ENCODE data around the gene CFAP69. TPM values are rescaled to one million over a fixed set of nuclear protein-coding genes. Genes with fewer than 3 reads are reported as not detected.

CFAP69 gene
- total RNA-seq, 1 experiment from 2014 or later, result 3.4 TPM

GRCh38 chr7:90346336-90347125 lies 101.6 kb downstream of the CFAP69 start, which contains the start of gene GTPBP10:
Gene GTPBP10 (plus strand): TSS chr7:90346716. CDS start chr7:90346742, 26 bp downstream.
- ChIA-PET CTCF (interaction anchor here (1.1 to 1.7 kb wide), 6 partner anchors 27 to 192 kb away, joined by 3 to 15 read pairs (median 4); partner anchors contain the start of genes CLDN12, STEAP1 and STEAP2), POLR2A (interaction anchor here (1.3 kb wide), 1 partner anchor 135 kb away, joined by 5 read pairs; the partner anchor contains the start of gene STEAP2)
- no peaks in the 10 kb centered on the region for H3K9me3 Mint-ChIP-seq
- DNase-seq (ENCODE audit: low spot score) (peak; percentile 90), ATAC-seq (peak; percentile 95)
- no peaks in the 10 kb centered on the region for H3K27me3 Mint-ChIP-seq (ENCODE audit: low read depth)
- H3K4me3 Mint-ChIP-seq, result peak within 1 kb of the TSS; percentile 91
- H3K4me1 Mint-ChIP-seq, result peaks cover 9% of the 10 kb centered on the region
- H3K36me3 Mint-ChIP-seq, result no peaks in the 10 kb centered on the region
- H3K27ac Mint-ChIP-seq, result peak within 1 kb of the TSS; percentile 89
- no peak for TF ChIP-seq NFE2L1 (CRISPR knock-in tag; IDR thresholded peaks at IDR 0.05)
- peak; percentile 88 for TF ChIP-seq CREB1 (CRISPR knock-in tag; IDR thresholded peaks at IDR 0.05)
- TF ChIP-seq SMAD3 (CRISPR knock-in tag; IDR thresholded peaks at IDR 0.05; ENCODE audit: borderline replicate concordance), result peak; percentile 80; the same call in 1 of the 2 replicates
- 0 out of 2 replicates have a peak, but pooled peaks have one; percentile 25 for TF ChIP-seq MYBL2 (CRISPR knock-in tag; IDR thresholded peaks at IDR 0.05)
- peak; percentile 53; the same call in 1 of the 2 replicates for TF ChIP-seq USF1 (CRISPR knock-in tag; IDR thresholded peaks at IDR 0.05)
- 0 out of 2 replicates have a peak, but pooled peaks have one; percentile 37 for TF ChIP-seq CTCF (IDR thresholded peaks at IDR 0.05)
- no peak for TF ChIP-seq MXD4 (CRISPR knock-in tag; IDR thresholded peaks at IDR 0.05; ENCODE audit: borderline replicate concordance)
- TF ChIP-seq PRDM15 (CRISPR knock-in tag; IDR thresholded peaks at IDR 0.05), result no peak
- TF ChIP-seq NFATC4 (CRISPR knock-in tag; IDR thresholded peaks at IDR 0.05), result no peak
- TF ChIP-seq GRHL2 (CRISPR knock-in tag; IDR thresholded peaks at IDR 0.05; ENCODE audit: insufficient replicate concordance, severe bottlenecking), result no peak
- peak; percentile 98 for TF ChIP-seq CREM (CRISPR knock-in tag; IDR thresholded peaks at IDR 0.05)
- no peak for TF ChIP-seq IRF2 (CRISPR knock-in tag; IDR thresholded peaks at IDR 0.05; ENCODE audit: borderline replicate concordance, low read depth)
- TF ChIP-seq CDX4 (CRISPR knock-in tag; IDR thresholded peaks at IDR 0.05; ENCODE audit: borderline replicate concordance), result no peak
- TF ChIP-seq ZNF232 (CRISPR knock-in tag; IDR thresholded peaks at IDR 0.05), result peak; percentile 75
- TF ChIP-seq GABPB1 (CRISPR knock-in tag; IDR thresholded peaks at IDR 0.05), result peak; percentile 82
- TF ChIP-seq MLX (CRISPR knock-in tag; IDR thresholded peaks at IDR 0.05), result no peak
- TF ChIP-seq MAX (CRISPR knock-in tag; IDR thresholded peaks at IDR 0.05), result peak; percentile 91
- TF ChIP-seq IRF1 (CRISPR knock-in tag; IDR thresholded peaks at IDR 0.05), result 0 out of 2 replicates have a peak, but pooled peaks have one; percentile 22
- no peak for TF ChIP-seq NR1H2 (CRISPR knock-in tag; IDR thresholded peaks at IDR 0.05)
- TF ChIP-seq ZNF423 (CRISPR knock-in tag; IDR thresholded peaks at IDR 0.05), result no peak
- TF ChIP-seq ATF2 (CRISPR knock-in tag; IDR thresholded peaks at IDR 0.05; ENCODE audit: borderline replicate concordance, low read depth), result no peak

Data from WTC11 (cell line).